ENCODE measurements around the gene CCDC198. TPM values are rescaled to one million over a fixed set of nuclear protein-coding genes. Genes with fewer than 3 reads are reported as not detected.

Gene CCDC198
- polyA plus RNA-seq, 1 donor from 2014 or later: not detected

GRCh38 chr14:57479197-57479596 is 14.5 kb downstream of the CCDC198 start:
- Histone ChIP-seq H3K4me2 (ENCODE audit: low read length) (no peak overlapping the region), H4K20me1 (ENCODE audit: insufficient read depth) (no peaks in the 10 kb centered on the region), H3K79me2 (replicated peaks; ENCODE audit: insufficient read depth, low read length) (no peaks in the 10 kb centered on the region), H3K9ac (ENCODE audit: low read length) (no peak overlapping the region), H3K9me3 (ENCODE audit: low read length) (no peaks in the 10 kb centered on the region), H3F3A (ENCODE audit: insufficient read depth, low read length, poor library complexity, severe bottlenecking) (no peaks in the 10 kb centered on the region), H2AFZ (ENCODE audit: low read depth, low read length) (no peak overlapping the region), H3K36me3 (ENCODE audit: insufficient read depth, low read length) (no peaks in the 10 kb centered on the region), H3K27ac (ENCODE audit: low read length) (no peak overlapping the region), H3K27me3 (ENCODE audit: insufficient read depth, low read depth, low read length) (no peaks in the 10 kb centered on the region), H3K9me2 (ENCODE audit: insufficient read depth, low read length) (no peaks in the 10 kb centered on the region), H3K4me3 (ENCODE audit: low read length) (no peak overlapping the region)
- no peak for TF ChIP-seq RAD21 (conservative IDR thresholded peaks at IDR 0.05)
- no peak for TF ChIP-seq SMC3 (conservative IDR thresholded peaks at IDR 0.05; ENCODE audit: poor library complexity)
- no peak for TF ChIP-seq CTCF (IDR thresholded peaks at IDR 0.05; ENCODE audit: poor library complexity, severe bottlenecking)
- no peak for TF ChIP-seq TAF1 (IDR thresholded peaks at IDR 0.05; ENCODE audit: low read depth)
- TF ChIP-seq MXI1 (conservative IDR thresholded peaks at IDR 0.05; ENCODE audit: poor library complexity, severe bottlenecking): no peak
- no peak for TF ChIP-seq POLR2AphosphoS5 (IDR thresholded peaks at IDR 0.05)
- no peak for TF ChIP-seq EZH2 (IDR thresholded peaks at IDR 0.05; ENCODE audit: borderline replicate concordance, insufficient read depth, low read length, poor library complexity, severe bottlenecking)
- no peak for TF ChIP-seq EP300 (conservative IDR thresholded peaks at IDR 0.05; ENCODE audit: poor library complexity, severe bottlenecking)
- TF ChIP-seq, protein P1, sequence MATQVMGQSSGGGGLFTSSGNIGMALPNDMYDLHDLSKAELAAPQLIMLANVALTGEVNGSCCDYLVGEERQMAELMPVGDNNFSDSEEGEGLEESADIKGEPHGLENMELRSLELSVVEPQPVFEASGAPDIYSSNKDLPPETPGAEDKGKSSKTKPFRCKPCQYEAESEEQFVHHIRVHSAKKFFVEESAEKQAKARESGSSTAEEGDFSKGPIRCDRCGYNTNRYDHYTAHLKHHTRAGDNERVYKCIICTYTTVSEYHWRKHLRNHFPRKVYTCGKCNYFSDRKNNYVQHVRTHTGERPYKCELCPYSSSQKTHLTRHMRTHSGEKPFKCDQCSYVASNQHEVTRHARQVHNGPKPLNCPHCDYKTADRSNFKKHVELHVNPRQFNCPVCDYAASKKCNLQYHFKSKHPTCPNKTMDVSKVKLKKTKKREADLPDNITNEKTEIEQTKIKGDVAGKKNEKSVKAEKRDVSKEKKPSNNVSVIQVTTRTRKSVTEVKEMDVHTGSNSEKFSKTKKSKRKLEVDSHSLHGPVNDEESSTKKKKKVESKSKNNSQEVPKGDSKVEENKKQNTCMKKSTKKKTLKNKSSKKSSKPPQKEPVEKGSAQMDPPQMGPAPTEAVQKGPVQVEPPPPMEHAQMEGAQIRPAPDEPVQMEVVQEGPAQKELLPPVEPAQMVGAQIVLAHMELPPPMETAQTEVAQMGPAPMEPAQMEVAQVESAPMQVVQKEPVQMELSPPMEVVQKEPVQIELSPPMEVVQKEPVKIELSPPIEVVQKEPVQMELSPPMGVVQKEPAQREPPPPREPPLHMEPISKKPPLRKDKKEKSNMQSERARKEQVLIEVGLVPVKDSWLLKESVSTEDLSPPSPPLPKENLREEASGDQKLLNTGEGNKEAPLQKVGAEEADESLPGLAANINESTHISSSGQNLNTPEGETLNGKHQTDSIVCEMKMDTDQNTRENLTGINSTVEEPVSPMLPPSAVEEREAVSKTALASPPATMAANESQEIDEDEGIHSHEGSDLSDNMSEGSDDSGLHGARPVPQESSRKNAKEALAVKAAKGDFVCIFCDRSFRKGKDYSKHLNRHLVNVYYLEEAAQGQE (IDR thresholded peaks at IDR 0.05; ENCODE audit: borderline replicate concordance): no peak

GRCh38 chr14:57478050-57478449 is 15.6 kb downstream of the CCDC198 start:
- Histone ChIP-seq H3K4me3 (ENCODE audit: low read length) (no peak overlapping the region), H3K36me3 (ENCODE audit: insufficient read depth, low read length) (no peaks in the 10 kb centered on the region), H3K27ac (ENCODE audit: low read length) (no peak overlapping the region), H3K4me2 (ENCODE audit: low read length) (no peak overlapping the region), H3K9ac (ENCODE audit: low read length) (no peak overlapping the region), H3K9me2 (ENCODE audit: insufficient read depth, low read length) (no peaks in the 10 kb centered on the region), H3F3A (ENCODE audit: insufficient read depth, low read length, poor library complexity, severe bottlenecking) (no peaks in the 10 kb centered on the region), H3K79me2 (replicated peaks; ENCODE audit: insufficient read depth, low read length) (no peaks in the 10 kb centered on the region), H3K9me3 (ENCODE audit: low read length) (no peaks in the 10 kb centered on the region), H4K20me1 (ENCODE audit: insufficient read depth) (no peaks in the 10 kb centered on the region), H3K27me3 (ENCODE audit: insufficient read depth, low read depth, low read length) (no peaks in the 10 kb centered on the region), H2AFZ (ENCODE audit: low read depth, low read length) (no peak overlapping the region)
- TF ChIP-seq POLR2AphosphoS5 (IDR thresholded peaks at IDR 0.05): no peak
- TF ChIP-seq, protein P1 (IDR thresholded peaks at IDR 0.05; ENCODE audit: borderline replicate concordance): no peak
- TF ChIP-seq RAD21 (conservative IDR thresholded peaks at IDR 0.05): no peak
- no peak for TF ChIP-seq CTCF (IDR thresholded peaks at IDR 0.05; ENCODE audit: poor library complexity, severe bottlenecking)
